Astrocyte of the cerebellum (primary cell): Measurements from ENCODE around the gene CALHM2.

Source experiments
- DNase-seq: peaks from one replicate; pipeline ENCODE4 v3.0.0-alpha.2; 2011; ENCODE audit warnings: low read depth
- H3K4me3 ChIP-seq: 2 replicates; pipeline ENCODE4 v1.5.1; 2011; ENCODE audit warnings: mild to moderate bottlenecking, low read depth, low read length, moderate library complexity
- in situ Hi-C: cut with HindIII; loops from 2 replicates; pipeline ENCODE4 v1.10.0; 2017; ENCODE audit warnings: low sequenced_read_pairs
- TF ChIP-seq, protein P1 (sequence below): IDR thresholded peaks from 2 replicates; pipeline ENCODE4 v1.5.1; 2012; ENCODE audit warnings: low read length, low read depth, moderate library complexity, mild to moderate bottlenecking; ENCODE audit errors: missing control alignments

The CALHM2 gene

DNA sequence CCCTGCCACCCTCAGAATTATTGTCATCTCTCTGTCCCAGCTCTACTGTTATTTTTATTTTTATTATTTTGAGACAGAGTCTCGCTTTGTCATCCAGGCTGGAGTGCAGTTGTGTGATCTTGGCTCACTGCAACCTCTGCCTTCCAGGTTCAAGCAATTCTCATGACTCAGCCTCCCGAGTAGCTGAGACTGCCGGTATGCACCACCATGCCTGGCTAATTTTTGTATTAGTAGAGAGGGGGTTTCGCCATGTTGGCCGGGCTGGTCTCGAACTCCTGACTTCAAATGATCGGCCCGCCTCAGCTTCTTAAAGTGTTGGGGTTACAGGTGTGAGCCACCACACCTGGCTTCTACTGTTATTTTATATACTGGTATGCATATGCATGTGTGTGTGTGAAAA is 11.0 kb downstream of the CALHM2 start:
- TF ChIP-seq, protein P1, sequence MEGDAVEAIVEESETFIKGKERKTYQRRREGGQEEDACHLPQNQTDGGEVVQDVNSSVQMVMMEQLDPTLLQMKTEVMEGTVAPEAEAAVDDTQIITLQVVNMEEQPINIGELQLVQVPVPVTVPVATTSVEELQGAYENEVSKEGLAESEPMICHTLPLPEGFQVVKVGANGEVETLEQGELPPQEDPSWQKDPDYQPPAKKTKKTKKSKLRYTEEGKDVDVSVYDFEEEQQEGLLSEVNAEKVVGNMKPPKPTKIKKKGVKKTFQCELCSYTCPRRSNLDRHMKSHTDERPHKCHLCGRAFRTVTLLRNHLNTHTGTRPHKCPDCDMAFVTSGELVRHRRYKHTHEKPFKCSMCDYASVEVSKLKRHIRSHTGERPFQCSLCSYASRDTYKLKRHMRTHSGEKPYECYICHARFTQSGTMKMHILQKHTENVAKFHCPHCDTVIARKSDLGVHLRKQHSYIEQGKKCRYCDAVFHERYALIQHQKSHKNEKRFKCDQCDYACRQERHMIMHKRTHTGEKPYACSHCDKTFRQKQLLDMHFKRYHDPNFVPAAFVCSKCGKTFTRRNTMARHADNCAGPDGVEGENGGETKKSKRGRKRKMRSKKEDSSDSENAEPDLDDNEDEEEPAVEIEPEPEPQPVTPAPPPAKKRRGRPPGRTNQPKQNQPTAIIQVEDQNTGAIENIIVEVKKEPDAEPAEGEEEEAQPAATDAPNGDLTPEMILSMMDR, result no peak
- no peak for DNase-seq
- no peak overlapping the region for H3K4me3 ChIP-seq
- in situ Hi-C loops, result no loop called here

- no peak for DNase-seq
- TF ChIP-seq, protein P1, result no peak
- in situ Hi-C loops, result no loop called here
- H3K4me3 ChIP-seq, result no peak overlapping the region
Observed at GRCh38 chr10:103440416-103440815, 11.8 kb downstream of the CALHM2 start.

DNA sequence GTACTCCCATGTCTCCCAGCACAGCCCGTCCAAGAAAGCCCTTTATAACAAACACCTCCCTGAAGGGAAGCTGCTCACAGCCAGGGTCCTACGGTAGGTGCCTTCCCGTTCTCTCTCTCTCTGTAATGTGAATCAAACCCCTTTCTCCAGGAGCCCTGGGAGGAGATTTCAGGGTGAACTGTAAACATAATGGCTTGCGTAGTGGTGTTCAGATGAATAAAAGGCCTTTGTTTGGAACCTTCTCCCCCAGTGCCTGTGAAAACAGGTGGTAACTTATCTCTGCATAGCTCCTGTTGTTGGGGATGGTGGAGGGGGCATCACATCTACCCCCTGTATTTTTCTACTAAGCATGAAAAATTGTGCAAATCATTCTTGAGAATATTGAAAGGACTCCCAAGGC is 12.4 kb downstream of the CALHM2 start:
- TF ChIP-seq, protein P1, result no peak
- no peak for DNase-seq
- no peak overlapping the region for H3K4me3 ChIP-seq
- in situ Hi-C loops, result no loop called here

DNA sequence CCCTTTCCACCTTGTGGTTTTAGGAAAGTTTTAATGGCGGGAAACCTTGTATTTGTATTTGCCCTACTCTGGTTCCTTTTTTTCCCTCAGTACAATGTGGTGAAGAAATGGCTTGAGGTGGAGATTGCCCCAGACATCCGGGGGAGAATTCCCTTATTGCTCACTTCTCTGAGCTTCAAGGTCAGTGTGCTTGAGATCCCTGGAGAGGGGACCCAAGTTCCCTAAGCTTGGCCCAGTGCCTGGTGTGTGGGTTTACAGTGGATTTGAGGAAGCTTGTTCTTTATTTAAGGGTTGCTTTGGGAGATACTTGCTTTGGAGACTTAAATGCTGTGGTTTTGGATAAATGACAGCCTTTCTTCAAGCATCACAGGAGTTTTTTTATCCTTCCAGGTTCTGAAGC is 18.3 kb downstream of the CALHM2 start:
- no peak for DNase-seq
- no peak overlapping the region for H3K4me3 ChIP-seq
- in situ Hi-C loops, result no loop called here
- TF ChIP-seq, protein P1, result no peak

- no peak for DNase-seq
- in situ Hi-C loops, result no loop called here
- H3K4me3 ChIP-seq, result no peak overlapping the region
- TF ChIP-seq, protein P1, result no peak
Observed at GRCh38 chr10:103431902-103432301, 20.3 kb downstream of the CALHM2 start.

- TF ChIP-seq, protein P1, result no peak
- in situ Hi-C loops, result no loop called here
- no peak overlapping the region for H3K4me3 ChIP-seq
- no peak for DNase-seq
Observed at GRCh38 chr10:103429647-103430046, 22.5 kb downstream of the CALHM2 start.
